Measurements from ENCODE around the gene STK11.

STK11 gene, protein sequence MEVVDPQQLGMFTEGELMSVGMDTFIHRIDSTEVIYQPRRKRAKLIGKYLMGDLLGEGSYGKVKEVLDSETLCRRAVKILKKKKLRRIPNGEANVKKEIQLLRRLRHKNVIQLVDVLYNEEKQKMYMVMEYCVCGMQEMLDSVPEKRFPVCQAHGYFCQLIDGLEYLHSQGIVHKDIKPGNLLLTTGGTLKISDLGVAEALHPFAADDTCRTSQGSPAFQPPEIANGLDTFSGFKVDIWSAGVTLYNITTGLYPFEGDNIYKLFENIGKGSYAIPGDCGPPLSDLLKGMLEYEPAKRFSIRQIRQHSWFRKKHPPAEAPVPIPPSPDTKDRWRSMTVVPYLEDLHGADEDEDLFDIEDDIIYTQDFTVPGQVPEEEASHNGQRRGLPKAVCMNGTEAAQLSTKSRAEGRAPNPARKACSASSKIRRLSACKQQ

DNA sequence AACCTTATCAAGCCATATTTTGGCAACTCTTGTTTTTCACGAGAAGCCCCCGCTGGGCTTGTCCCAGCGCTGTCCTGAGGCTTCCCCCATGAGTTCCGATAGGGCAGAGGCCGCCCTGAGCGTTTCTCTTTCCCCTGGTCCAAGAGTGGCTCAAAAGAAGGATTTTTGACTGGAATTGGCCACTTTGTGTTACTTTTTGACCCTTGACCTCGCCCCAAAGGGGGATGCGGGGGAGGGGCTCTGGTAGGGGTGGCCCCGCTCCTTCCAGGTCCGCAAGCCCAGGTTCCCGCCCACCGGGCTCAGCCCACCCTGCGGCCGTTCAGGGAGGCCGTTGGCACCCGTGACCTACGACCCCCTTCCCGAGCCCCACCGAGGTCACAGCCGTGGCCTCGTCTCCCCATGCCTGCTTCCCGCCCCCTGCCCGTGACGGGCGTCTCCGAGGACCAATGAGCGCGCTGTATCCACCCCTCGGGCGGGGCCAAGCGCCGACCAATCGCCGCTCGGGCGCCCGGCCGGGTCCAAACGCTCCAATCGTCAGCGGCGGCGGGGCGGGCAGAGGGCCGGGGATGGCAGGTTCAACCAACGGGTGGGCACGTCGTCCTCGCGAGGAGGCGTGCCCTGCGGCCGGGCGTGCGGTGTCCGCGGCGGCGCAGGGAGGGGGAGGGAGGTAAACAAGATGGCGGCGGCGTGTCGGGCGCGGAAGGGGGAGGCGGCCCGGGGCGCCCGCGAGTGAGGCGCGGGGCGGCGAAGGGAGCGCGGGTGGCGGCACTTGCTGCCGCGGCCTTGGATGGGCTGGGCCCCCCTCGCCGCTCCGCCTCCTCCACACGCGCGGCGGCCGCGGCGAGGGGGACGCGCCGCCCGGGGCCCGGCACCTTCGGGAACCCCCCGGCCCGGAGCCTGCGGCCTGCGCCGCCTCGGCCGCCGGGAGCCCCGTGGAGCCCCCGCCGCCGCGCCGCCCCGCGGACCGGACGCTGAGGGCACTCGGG is at the start of gene STK11:
TSS of gene STK11 (plus strand) at position 665 of the 986 bp plus-strand sequence. CDS start 1,136 bp downstream, outside the sequence.
- H3K4me3 ChIP-seq (ENCODE audit: low read depth, low read length), result peak within 1 kb of the TSS; percentile 73
- TF ChIP-seq, protein P1, sequence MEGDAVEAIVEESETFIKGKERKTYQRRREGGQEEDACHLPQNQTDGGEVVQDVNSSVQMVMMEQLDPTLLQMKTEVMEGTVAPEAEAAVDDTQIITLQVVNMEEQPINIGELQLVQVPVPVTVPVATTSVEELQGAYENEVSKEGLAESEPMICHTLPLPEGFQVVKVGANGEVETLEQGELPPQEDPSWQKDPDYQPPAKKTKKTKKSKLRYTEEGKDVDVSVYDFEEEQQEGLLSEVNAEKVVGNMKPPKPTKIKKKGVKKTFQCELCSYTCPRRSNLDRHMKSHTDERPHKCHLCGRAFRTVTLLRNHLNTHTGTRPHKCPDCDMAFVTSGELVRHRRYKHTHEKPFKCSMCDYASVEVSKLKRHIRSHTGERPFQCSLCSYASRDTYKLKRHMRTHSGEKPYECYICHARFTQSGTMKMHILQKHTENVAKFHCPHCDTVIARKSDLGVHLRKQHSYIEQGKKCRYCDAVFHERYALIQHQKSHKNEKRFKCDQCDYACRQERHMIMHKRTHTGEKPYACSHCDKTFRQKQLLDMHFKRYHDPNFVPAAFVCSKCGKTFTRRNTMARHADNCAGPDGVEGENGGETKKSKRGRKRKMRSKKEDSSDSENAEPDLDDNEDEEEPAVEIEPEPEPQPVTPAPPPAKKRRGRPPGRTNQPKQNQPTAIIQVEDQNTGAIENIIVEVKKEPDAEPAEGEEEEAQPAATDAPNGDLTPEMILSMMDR (conservative IDR thresholded peaks at IDR 0.05; ENCODE audit: low read depth, low read length), result no peak
- DNase-seq (ENCODE audit: low read depth), result peak; percentile 98

DNA sequence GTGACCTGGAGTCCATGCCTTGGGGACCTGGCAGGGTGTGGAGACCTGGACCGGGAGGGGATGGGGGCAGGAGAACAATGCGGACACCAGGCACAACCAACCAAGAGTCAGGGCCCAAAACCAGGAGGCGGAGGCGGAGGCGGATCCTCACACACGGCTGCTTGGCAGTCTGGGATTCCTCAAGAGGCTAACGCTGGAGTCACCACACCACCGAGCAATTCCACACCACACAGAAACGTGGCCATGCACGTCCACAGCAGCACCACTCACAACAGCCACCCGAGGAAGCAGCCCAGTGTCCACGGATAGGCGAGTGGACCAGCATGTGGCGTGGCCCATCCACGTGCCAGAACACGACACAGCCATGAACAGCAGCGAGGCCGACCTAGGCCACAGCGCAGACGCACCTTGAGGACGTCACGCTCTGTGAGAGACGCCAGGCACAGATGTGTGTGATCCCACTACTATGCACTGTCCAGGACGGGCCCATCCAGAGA is 49.2 kb upstream of the STK11 start:
- H3K4me3 ChIP-seq (ENCODE audit: low read depth, low read length), result no peak overlapping the region
- TF ChIP-seq, protein P1 (conservative IDR thresholded peaks at IDR 0.05; ENCODE audit: low read depth, low read length), result no peak
- DNase-seq (ENCODE audit: low read depth), result peak; percentile 18

DNA sequence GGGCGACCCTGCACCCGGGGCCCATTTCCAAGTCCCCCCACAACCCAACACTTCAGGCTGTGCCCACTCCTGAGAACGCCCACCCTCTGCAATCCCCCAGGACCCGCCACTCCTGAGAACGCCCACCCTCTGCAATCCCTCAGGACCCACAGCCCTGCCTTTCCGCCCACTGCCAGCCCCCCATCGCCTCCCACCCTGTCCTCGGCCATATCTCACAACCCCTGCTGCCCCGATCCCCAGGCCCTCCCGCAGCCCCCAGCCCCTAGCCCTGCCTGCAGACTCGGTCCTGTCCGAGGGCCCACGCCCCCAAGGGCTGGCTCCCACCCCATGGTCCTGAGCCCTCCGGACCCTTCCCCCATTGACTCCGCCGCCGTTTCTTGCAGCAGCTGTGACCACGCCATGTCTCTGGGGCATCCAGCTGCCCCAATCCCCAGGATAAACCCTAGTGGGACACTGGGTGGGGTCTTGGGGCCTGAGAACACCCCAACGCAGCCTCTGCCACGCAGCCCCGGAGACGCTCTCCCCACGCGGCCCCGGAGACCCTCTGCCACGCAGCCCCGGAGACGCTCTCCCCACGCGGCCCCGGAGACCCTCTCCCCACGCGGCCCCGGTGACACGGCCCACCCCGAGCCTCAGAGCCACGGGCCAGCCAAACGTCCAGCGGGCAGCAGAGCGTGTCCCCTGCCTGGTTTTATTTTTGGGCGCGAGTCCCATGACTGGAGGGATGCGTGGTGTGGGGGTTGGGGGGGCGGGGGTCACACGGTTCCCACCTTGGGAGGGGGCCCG is 48.6 kb upstream of the STK11 start:
- TF ChIP-seq, protein P1 (conservative IDR thresholded peaks at IDR 0.05; ENCODE audit: low read depth, low read length), result no peak
- no peak overlapping the region for H3K4me3 ChIP-seq (ENCODE audit: low read depth, low read length)
- DNase-seq (ENCODE audit: low read depth), result no peak

DNA sequence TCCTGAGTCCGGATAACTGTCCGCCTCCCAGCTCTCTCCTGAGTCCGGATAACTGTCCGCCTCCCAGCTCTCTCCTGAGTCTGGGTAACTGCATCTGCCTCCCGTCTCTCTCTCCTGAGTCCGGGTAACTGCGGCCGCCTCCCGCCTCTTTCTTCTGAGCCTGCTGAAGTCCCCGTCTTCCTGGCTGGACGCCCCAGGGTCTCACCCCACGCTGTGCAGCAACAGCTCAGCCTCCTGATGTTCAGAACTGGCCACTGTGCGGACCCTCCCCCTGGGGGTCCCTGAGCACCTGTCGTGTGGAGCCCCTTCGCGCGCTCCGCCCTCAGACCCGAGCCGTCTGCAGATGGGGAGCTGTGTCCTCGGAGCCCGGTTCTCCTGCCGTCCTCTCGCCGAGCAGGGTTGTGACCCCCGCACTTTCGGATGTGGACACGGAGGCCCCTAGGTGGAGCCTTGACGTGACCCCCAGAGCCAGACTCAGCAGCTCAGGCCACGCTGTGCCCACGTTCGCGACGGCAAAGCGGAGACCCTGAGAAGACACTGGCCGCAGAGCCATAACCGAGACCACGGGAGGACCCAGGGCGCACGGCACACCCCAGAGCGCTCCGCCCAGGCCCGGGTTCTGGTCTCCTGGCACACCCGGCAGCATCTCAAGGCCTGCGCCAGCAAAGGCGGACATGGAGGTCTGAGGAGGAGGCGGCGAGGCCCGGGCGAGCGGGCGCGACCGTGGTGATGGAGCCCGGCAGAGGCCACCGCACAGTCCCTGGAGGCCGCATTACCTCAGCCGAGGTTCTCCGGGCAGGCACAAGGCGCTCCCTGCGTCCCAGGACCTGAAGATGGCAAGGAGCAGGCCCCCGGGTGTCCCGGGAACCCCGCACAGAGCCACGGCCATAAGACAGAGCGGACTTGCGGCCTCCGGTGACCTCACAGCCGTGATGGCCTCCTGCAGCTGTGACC is 47.4 kb upstream of the STK11 start:
- TF ChIP-seq, protein P1 (conservative IDR thresholded peaks at IDR 0.05; ENCODE audit: low read depth, low read length), result no peak
- no peak overlapping the region for H3K4me3 ChIP-seq (ENCODE audit: low read depth, low read length)
- no peak for DNase-seq (ENCODE audit: low read depth)

DNA sequence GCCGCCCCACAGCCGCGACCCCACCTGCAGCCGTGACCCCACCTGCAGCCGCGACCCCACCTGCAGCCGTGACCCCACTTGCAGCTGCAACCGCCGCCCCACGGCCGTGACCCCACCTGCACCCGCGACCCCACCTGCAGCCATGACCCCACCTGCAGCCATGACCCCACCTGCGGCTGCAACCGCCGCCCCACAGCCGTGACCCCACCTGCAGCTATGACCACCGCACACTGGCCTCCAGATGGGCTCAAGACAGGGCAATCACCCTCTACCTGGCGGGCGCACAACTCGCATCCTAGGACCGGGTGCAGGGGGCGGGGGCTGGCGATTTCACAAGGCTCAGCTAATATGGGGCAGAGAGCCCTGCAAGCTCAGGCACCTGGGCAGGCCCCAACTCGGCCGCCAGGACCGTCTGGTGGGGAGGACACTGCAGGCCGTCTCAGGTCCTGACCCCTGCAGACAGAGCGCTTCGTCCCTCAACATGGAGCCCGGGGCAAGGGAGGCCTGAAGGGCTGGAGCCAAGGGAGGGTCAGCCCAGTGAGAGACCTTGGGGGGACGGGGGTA is 46.6 kb upstream of the STK11 start:
- no peak overlapping the region for H3K4me3 ChIP-seq (ENCODE audit: low read depth, low read length)
- TF ChIP-seq, protein P1 (conservative IDR thresholded peaks at IDR 0.05; ENCODE audit: low read depth, low read length), result no peak
- DNase-seq (ENCODE audit: low read depth), result no peak
